Left lung (tissue), 14 donors: Measurements from ENCODE around the gene TMED9. TPM values are rescaled to one million over a fixed set of nuclear protein-coding genes. Genes with fewer than 3 reads are reported as not detected.

Experiments
- ATAC-seq: fragments of 200-7000 bp; cut with Tn5 transposase; one replicate; pipeline ENCODE4 v1.9.1; 2020; ENCODE audit warnings: moderate library complexity
- DNase-seq, 4 donors: peaks; one replicate each; pipeline ENCODE4 v3.0.0-alpha.2; 2013 to 2020
- H3K27ac ChIP-seq, 2 donors: fragments of 200-600 bp; sonication (generic) in 1 of 2; one replicate each; pipeline versions ENCODE4 v1.5.0 to v1.8.0; 2020 to 2021
- H3K27me3 ChIP-seq, 2 donors: fragments of 200-600 bp; sonication (generic) in 1 of 2; one replicate each; pipeline versions ENCODE4 v1.5.0 to v1.8.0; 2020 to 2021
- H3K36me3 ChIP-seq, 2 donors: fragments of 200-600 bp; sonication (generic) in 1 of 2; one replicate each; pipeline versions ENCODE4 v1.5.0 to v1.8.0; 2020 to 2021
- H3K4me1 ChIP-seq, 2 donors: fragments of 200-600 bp; one replicate each; pipeline ENCODE4 v1.8.0; 2021
- H3K4me3 ChIP-seq, 2 donors: fragments of 200-600 bp; sonication (generic) in 1 of 2; one replicate each; pipeline versions ENCODE4 v1.5.0 to v1.8.0; 2020 to 2021; ENCODE audit warnings: mild to moderate bottlenecking in 1 of 2
- H3K9me3 ChIP-seq, 2 donors: fragments of 200-600 bp; sonication (generic) in 1 of 2; one replicate each; pipeline versions ENCODE4 v1.5.0 to v1.8.0; 2020 to 2021
- intact Hi-C, 2 donors: fragments of 100-400 bp; cut with DNase I; formaldehyde crosslinking; loops; one replicate each; pipeline versions ENCODE4 v1.11.2 to v1.14.2; 2022
- long read RNA-seq, 12 donors: library from polyadenylated mRNA in 2 of 12; unstranded in 2 of 12; transcript quantifications; one replicate each; pipeline ENCODE4 v2.0.0 and lab custom pipeline, GENCODE V29; 2019 to 2026
- polyA plus RNA-seq, 6 donors: library from polyadenylated mRNA; unstranded; fragments of 120-200 nt; gene quantifications; one replicate each; pipeline ENCODE4 v1.2.1, GENCODE V29; 2013; ENCODE audit not compliant: insufficient read length in 6 of 6
- total RNA-seq, 2 donors: library from RNA; stranded (reverse); fragmentation: NEBNext Ultra II Directional; extraction: Animal tissue kit (Norgen Biotek cat#: 25700); gene quantifications; one replicate each; pipeline ENCODE4 v1.2.1, GENCODE V29; 2021
- TF ChIP-seq, protein P1 (sequence below), 2 donors: fragments of 200-600 bp; sonication (generic) in 1 of 2; IDR thresholded peaks; one replicate each; pipeline versions ENCODE4 v1.5.0 to v1.8.0; 2021; ENCODE audit warnings: antibody characterized with exemption in 2 of 2
- donor health status: DM: no; HTN: yes; CAD: no.
- donor health status: DM: no; HTN: no; CAD: no.

Gene TMED9
- 100 to 1,000 TPM; 200 to 221 TPM for total RNA-seq
- polyA plus RNA-seq = 100 to 1,000 TPM; 120 to 149 (median 134) TPM
- long read RNA-seq, donor 1, transcript TMED9-201 (5 exons, 1,473 nt) = major isoform, 154 of 178 reads
- long read RNA-seq, donor 1, transcript TMED9-205 (3 exons, 821 nt) = minor isoform, 5 of 178 reads
- long read RNA-seq, donor 1, partial matches to known transcripts = 16 of 178 reads
- long read RNA-seq, donor 1, other reads (novel, unspliced or antisense) = 0 of 178 reads
- long read RNA-seq, donor 2, transcript TMED9-201 (5 exons, 1,473 nt) = major isoform, 102 of 119 reads
- long read RNA-seq, donor 2, partial matches to known transcripts = 15 of 119 reads
- long read RNA-seq, donor 2, other reads (novel, unspliced or antisense) = 0 of 119 reads
- long read RNA-seq, donor 3, transcript TMED9-201 (5 exons, 1,473 nt) = major isoform, 134 of 137 reads
- long read RNA-seq, donor 3, partial matches to known transcripts = 0 of 137 reads
- long read RNA-seq, donor 3, other reads (novel, unspliced or antisense) = 0 of 137 reads
- long read RNA-seq, donor 4, transcript TMED9-201 (5 exons, 1,473 nt) = major isoform, 23 of 25 reads
- long read RNA-seq, donor 4, partial matches to known transcripts = 0 of 25 reads
- long read RNA-seq, donor 4, other reads (novel, unspliced or antisense) = 2 of 25 reads
- long read RNA-seq, donor 5, transcript TMED9-201 (5 exons, 1,473 nt) = major isoform, 69 of 119 reads
- long read RNA-seq, donor 5, partial matches to known transcripts = 47 of 119 reads
- long read RNA-seq, donor 5, other reads (novel, unspliced or antisense) = 0 of 119 reads
- long read RNA-seq, donor 6, transcript TMED9-201 (5 exons, 1,473 nt) = major isoform, 100 of 105 reads
- long read RNA-seq, donor 6, partial matches to known transcripts = 0 of 105 reads
- long read RNA-seq, donor 6, other reads (novel, unspliced or antisense) = 0 of 105 reads
- long read RNA-seq, donor 7, transcript TMED9-201 (5 exons, 1,473 nt) = major isoform, 113 of 138 reads
- long read RNA-seq, donor 7, partial matches to known transcripts = 23 of 138 reads
- long read RNA-seq, donor 7, other reads (novel, unspliced or antisense) = 0 of 138 reads
- long read RNA-seq, donor 8, transcript TMED9-201 (5 exons, 1,473 nt) = major isoform, 137 of 160 reads
- long read RNA-seq, donor 8, transcript TMED9-206 (4 exons, 772 nt) = minor isoform, 6 of 160 reads
- long read RNA-seq, donor 8, partial matches to known transcripts = 15 of 160 reads
- long read RNA-seq, donor 8, other reads (novel, unspliced or antisense) = 0 of 160 reads
- long read RNA-seq, donor 9, partial matches to known transcripts = 0 of 2 reads
- long read RNA-seq, donor 9, other reads (novel, unspliced or antisense) = 0 of 2 reads
- long read RNA-seq, donor 10, partial matches to known transcripts = 1 of 2 reads
- long read RNA-seq, donor 10, other reads (novel, unspliced or antisense) = 0 of 2 reads
- long read RNA-seq, donor 11, transcript TMED9-201 (5 exons, 1,473 nt) = major isoform, 101 of 110 reads
- long read RNA-seq, donor 11, partial matches to known transcripts = 5 of 110 reads
- long read RNA-seq, donor 11, other reads (novel, unspliced or antisense) = 0 of 110 reads
- long read RNA-seq, donor 12, transcript TMED9-201 (5 exons, 1,473 nt) = major isoform, 95 of 108 reads
- long read RNA-seq, donor 12, partial matches to known transcripts = 7 of 108 reads
- long read RNA-seq, donor 12, other reads (novel, unspliced or antisense) = 0 of 108 reads

DNA sequence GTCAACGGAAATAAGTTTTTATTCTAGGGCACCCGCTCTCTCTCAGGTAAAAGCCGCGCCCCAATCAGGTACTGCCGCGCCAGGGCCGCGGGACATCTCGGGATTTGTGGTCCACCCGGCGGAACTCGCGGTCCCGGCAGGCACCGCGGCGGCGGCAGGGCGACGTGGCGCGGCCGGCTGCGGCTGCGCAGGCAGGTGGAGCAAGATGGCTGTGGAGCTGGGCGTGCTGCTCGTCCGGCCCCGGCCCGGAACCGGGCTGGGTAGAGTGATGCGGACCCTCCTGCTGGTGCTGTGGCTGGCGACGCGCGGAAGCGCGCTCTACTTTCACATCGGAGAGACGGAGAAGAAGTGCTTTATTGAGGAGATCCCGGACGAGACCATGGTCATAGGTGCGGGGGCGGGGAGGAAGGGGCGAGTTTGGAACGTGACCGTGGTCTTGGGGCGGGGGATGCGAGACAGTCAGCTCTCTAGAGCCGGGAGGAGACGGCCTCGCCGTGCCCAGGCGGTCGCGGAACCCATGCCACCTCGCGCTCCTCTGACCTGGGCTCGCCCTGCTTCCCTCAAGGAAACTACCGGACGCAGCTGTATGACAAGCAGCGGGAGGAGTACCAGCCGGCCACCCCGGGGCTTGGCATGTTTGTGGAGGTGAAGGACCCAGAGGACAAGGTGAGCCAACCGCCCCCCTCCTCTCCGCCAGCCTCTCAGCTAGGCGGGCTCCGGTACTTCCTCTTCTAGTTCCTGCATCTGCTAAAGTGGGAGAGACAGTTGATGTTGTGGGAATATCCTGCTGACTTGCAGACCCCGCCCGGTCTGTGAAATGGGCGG is at the start of gene TMED9:
TMED9 (plus strand) TSS at position 194 of the 825 bp plus-strand sequence; CDS start at position 206, 12 bp downstream.
- peaks cover 0 to 22% of the 10 kb centered on the region in 2 donors for H3K27me3 ChIP-seq
- intact Hi-C loops = no loop called here
- ATAC-seq (peak; percentile 99), DNase-seq (peak; percentile 72 to 99 (median 88))
- peaks cover 0 to 40% of the 10 kb centered on the region in 2 donors for H3K36me3 ChIP-seq
- no peaks in the 10 kb centered on the region for H3K9me3 ChIP-seq
- H3K4me1 ChIP-seq = peaks cover 9 to 24% of the 10 kb centered on the region in 2 donors
- peak within 1 kb of the TSS; percentile 61 to 84 for H3K27ac ChIP-seq
- peak within 1 kb of the TSS; percentile 97 to 99 for H3K4me3 ChIP-seq
- TF ChIP-seq, protein P1, sequence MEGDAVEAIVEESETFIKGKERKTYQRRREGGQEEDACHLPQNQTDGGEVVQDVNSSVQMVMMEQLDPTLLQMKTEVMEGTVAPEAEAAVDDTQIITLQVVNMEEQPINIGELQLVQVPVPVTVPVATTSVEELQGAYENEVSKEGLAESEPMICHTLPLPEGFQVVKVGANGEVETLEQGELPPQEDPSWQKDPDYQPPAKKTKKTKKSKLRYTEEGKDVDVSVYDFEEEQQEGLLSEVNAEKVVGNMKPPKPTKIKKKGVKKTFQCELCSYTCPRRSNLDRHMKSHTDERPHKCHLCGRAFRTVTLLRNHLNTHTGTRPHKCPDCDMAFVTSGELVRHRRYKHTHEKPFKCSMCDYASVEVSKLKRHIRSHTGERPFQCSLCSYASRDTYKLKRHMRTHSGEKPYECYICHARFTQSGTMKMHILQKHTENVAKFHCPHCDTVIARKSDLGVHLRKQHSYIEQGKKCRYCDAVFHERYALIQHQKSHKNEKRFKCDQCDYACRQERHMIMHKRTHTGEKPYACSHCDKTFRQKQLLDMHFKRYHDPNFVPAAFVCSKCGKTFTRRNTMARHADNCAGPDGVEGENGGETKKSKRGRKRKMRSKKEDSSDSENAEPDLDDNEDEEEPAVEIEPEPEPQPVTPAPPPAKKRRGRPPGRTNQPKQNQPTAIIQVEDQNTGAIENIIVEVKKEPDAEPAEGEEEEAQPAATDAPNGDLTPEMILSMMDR (IDR thresholded peaks at IDR 0.05) = peak in 1 of 2 donors; percentile 42

DNA sequence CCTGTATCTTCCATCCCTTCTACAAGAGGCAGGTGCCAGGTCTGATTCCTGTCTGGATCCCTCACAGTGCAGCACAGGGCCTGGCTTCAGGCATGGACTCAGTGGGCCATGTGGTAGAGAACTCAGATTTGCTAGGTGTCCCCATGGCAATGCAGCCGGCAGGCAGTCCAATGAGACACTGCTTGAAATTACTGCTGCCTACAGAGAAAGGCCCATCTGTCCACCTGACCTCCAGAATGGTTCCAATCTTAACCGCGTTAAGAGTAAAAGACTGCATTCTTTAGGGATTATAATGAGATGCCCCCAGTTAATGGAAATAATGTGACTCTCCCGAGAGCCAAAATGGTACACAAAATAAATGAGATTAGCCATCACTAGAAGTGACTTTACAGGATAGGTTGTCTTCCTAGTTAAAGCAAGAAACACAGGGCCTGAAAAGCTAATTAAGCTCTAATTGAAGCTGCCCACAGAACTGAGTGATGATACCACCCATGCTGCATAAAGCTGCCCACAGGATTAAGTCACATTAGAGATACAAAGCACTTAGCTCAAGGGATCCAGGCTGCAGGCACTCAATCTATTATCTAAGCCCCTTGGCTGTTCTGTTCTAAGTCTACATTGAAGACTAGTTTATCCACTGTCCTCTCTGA is 49.1 kb upstream of the TMED9 start:
- ATAC-seq (no peak), DNase-seq (no peak)
- TF ChIP-seq, protein P1 (IDR thresholded peaks at IDR 0.05) = no peak

DNA sequence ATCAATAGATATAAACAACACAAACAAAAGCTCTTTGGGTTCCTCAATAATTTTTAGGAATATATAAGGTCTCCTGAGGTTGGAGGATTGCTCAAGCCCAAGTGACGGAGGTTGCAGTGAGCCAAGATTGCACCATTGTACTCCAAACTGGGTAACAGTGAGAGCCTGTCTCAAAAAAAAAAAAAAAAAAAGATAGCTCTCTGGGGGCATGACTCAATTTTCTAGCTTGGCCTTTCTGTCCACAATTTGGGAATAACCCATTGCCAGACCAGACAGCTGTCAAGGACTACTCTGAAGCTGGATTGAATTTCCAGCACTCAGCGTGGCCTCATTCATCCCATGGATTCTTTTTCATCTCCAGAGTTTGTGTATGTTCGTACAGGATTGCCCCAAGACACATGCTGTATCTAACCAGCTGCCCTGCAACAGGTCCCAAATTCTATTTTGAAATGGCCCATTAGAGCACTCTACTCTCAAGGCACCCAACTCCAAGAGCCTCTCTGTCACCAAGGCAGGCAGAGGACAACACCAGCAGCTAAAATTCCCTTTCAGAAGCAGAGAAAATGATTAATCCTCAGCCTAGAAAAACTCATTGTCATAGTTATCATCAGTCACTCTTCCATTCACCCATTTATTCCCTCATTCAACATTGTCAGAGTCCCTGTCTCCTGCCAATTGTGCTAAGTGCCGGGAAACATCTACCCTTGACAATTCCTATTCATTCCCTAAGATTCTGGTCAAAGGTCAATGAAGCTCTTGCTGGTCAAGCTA is 46.3 kb upstream of the TMED9 start:
- peak in 3 of 4 donors; percentile 41 to 61 (median 58) for DNase-seq

More for the DNA sequence above, 49.1 kb upstream of the TMED9 start:
- intact Hi-C loops = no loop called here
- Histone ChIP-seq H3K4me1 (peaks cover 19 to 54% of the 10 kb centered on the region in 2 donors), H3K4me3 (no peak overlapping the region), H3K9me3 (no peaks in the 10 kb centered on the region), H3K36me3 (peaks cover 0 to 16% of the 10 kb centered on the region in 2 donors), H3K27ac (no peak overlapping the region), H3K27me3 (no peaks in the 10 kb centered on the region)

More for the DNA sequence above, 46.3 kb upstream of the TMED9 start:
- H3K27me3 ChIP-seq = no peaks in the 10 kb centered on the region
- H3K4me3 ChIP-seq = no peak overlapping the region
- peaks cover 0 to 6% of the 10 kb centered on the region in 2 donors for H3K36me3 ChIP-seq
- peak; percentile 70 for ATAC-seq
- no peaks in the 10 kb centered on the region for H3K9me3 ChIP-seq
- H3K27ac ChIP-seq = peak overlapping the region; percentile 72 to 80
- TF ChIP-seq, protein P1 (IDR thresholded peaks at IDR 0.05) = no peak
- intact Hi-C loops = no loop called here
- peaks cover 25 to 57% of the 10 kb centered on the region in 2 donors for H3K4me1 ChIP-seq
